Activated CD4-positive, alpha-beta memory T cell treated with anti-CD3 and anti-CD28 coated beads for 36 hours (primary cell): Measurements from ENCODE around the gene HAUS6. TPM values are rescaled to one million over a fixed set of nuclear protein-coding genes. Genes with fewer than 3 reads are reported as not detected.
"Not testable (repeated sequence)": the region's sequence is repeated elsewhere in the genome, so short reads cannot be mapped to it uniquely, and the experiment has no call there.

Source experiments
- CTCF ChIA-PET: fragments of 350-600 bp; sonication (Branson Sonifier 250); formaldehyde crosslinking; loops from one replicate; lab custom pipeline; 2021; ENCODE audit warnings: antibody characterized with exemption, inconsistent platforms; lab: Charles Lee
- POLR2A ChIA-PET: fragments of 350-600 bp; sonication (Branson Sonifier 250); formaldehyde crosslinking; loops from one replicate; lab custom pipeline; 2021; ENCODE audit warnings: antibody characterized with exemption; lab: Charles Lee
- DNase-seq: peaks from one replicate; pipeline ENCODE4 v3.0.0-alpha.2; 2020
- H3K27ac Mint-ChIP-seq: one replicate; pipeline ENCODE4 v1.8.0; 2021; ENCODE audit warnings: mixed read lengths
- H3K27me3 Mint-ChIP-seq: one replicate; pipeline ENCODE4 v1.8.0; 2021; ENCODE audit warnings: mixed read lengths
- H3K36me3 Mint-ChIP-seq: one replicate; pipeline ENCODE4 v1.8.0; 2021; ENCODE audit warnings: mixed read lengths
- H3K4me1 Mint-ChIP-seq: one replicate; pipeline ENCODE4 v1.8.0; 2021; ENCODE audit warnings: low read depth, mixed read lengths
- H3K4me3 Mint-ChIP-seq: one replicate; pipeline ENCODE4 v1.8.0; 2021; ENCODE audit warnings: mild to moderate bottlenecking, mixed read lengths
- H3K9me3 Mint-ChIP-seq: one replicate; pipeline ENCODE4 v1.8.0; 2021; ENCODE audit warnings: mixed read lengths
- intact Hi-C: fragments of 100-400 bp; cut with micrococcal nuclease; formaldehyde crosslinking; loops from one replicate; pipeline ENCODE4 v1.15.1; 2023
- total RNA-seq, 2 experiments: library from RNA; stranded (reverse); gene quantifications; one replicate each; pipeline ENCODE4 v1.2.3, GENCODE V29; 2021

HAUS6 gene
- total RNA-seq, 2 experiments from 2014 or later, result 28.7 to 29.8 TPM

- H3K36me3 Mint-ChIP-seq, result no peaks in the 10 kb centered on the region
- POLR2A ChIA-PET, result no interaction called here
- no peak overlapping the region for H3K4me3 Mint-ChIP-seq
- H3K4me1 Mint-ChIP-seq, result peaks cover 8% of the 10 kb centered on the region
- intact Hi-C loops, result loop anchor here (2.0 to 5.0 kb wide), 2 partner anchors 586 to 1217 kb away; no protein-coding TSS in a partner anchor
- peaks cover 14% of the 10 kb centered on the region for H3K27me3 Mint-ChIP-seq
- DNase-seq, result peak; percentile 25
- H3K9me3 Mint-ChIP-seq, result no peaks in the 10 kb centered on the region
- CTCF ChIA-PET, result interaction anchor here (0.7 to 4.0 kb wide), 16 partner anchors 8 to 774 kb away, joined by 3 to 24 read pairs (median 4); partner anchors contain the start of gene RRAGA
- no peak overlapping the region for H3K27ac Mint-ChIP-seq
These were observed 73.8 kb downstream of the HAUS6 start for GRCh38 chr9:19028835-19029451.

- DNase-seq, result no peak
- no peaks in the 10 kb centered on the region for H3K36me3 Mint-ChIP-seq
- ChIA-PET CTCF (interaction anchor here (0.6 to 4.0 kb wide), 7 partner anchors 9 to 773 kb away, joined by 3 to 24 read pairs (median 6); partner anchors contain the start of gene RRAGA), POLR2A (no interaction called here)
- peaks cover 14% of the 10 kb centered on the region for H3K27me3 Mint-ChIP-seq
- no peaks in the 10 kb centered on the region for H3K9me3 Mint-ChIP-seq
- peaks cover 8% of the 10 kb centered on the region for H3K4me1 Mint-ChIP-seq
- H3K4me3 Mint-ChIP-seq, result no peak overlapping the region
- intact Hi-C loops, result loop anchor here (2.0 to 5.0 kb wide), 2 partner anchors 585 to 1216 kb away; no protein-coding TSS in a partner anchor
- no peak overlapping the region for H3K27ac Mint-ChIP-seq
These were observed 74.9 kb downstream of the HAUS6 start for GRCh38 chr9:19027825-19028224.

- no peak overlapping the region for H3K27ac Mint-ChIP-seq
- H3K36me3 Mint-ChIP-seq, result peaks cover 1% of the 10 kb centered on the region
- POLR2A ChIA-PET, result no interaction called here
- H3K27me3 Mint-ChIP-seq, result peaks cover 14% of the 10 kb centered on the region
- H3K4me3 Mint-ChIP-seq, result no peak overlapping the region
- peaks cover 10% of the 10 kb centered on the region for H3K4me1 Mint-ChIP-seq
- CTCF ChIA-PET, result interaction anchor here (0.9 to 4.0 kb wide), 4 partner anchors 11 to 1215 kb away, joined by 3 to 24 read pairs (median 4); no protein-coding TSS in a partner anchor
- intact Hi-C loops, result loop anchor here (5.0 kb wide), 1 partner anchor 1214 kb away; no protein-coding TSS in a partner anchor
- DNase-seq, result peak; percentile 33
- H3K9me3 Mint-ChIP-seq, result peaks cover 2% of the 10 kb centered on the region
These were observed 76.3 kb downstream of the HAUS6 start for GRCh38 chr9:19026375-19026774.

- Mint-ChIP-seq H3K4me1 (peaks cover 10% of the 10 kb centered on the region), H3K9me3 (peaks cover 2% of the 10 kb centered on the region), H3K27me3 (peaks cover 15% of the 10 kb centered on the region), H3K36me3 (peaks cover 1% of the 10 kb centered on the region), H3K27ac (no peak overlapping the region), H3K4me3 (no peak overlapping the region)
- ChIA-PET POLR2A (no interaction called here), CTCF (interaction anchor here (0.7 kb wide), 1 partner anchor 216 kb away, joined by 3 read pairs; no protein-coding TSS in a partner anchor)
- no peak for DNase-seq
- intact Hi-C loops, result no loop called here
These were observed 79.6 kb downstream of the HAUS6 start for GRCh38 chr9:19023078-19023477.

DNA sequence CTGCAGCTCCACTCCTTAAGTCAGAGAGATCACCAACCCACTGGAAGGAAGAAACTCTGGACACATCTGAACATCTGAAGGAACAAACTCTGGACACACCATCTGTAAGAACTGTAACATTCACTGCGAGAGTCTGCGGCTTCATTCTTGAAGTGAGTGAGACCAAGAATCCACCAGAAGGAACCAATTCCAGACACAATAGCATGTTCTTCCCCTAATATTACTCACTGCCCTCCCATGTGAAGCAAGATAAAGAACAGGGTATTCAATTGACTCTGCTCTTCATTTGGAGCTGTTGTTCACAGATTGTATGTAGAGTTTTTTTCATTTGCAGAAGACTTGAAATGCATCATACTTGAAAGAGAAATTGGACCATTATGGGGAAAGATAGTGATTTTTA, 80.5 kb downstream of the HAUS6 start:
- no peak for DNase-seq
- no peak overlapping the region for H3K27ac Mint-ChIP-seq
- peaks cover 2% of the 10 kb centered on the region for H3K9me3 Mint-ChIP-seq
- peaks cover 10% of the 10 kb centered on the region for H3K4me1 Mint-ChIP-seq
- peaks cover 15% of the 10 kb centered on the region for H3K27me3 Mint-ChIP-seq
- CTCF ChIA-PET, result no interaction called here
- intact Hi-C loops, result no loop called here
- POLR2A ChIA-PET, result no interaction called here
- H3K4me3 Mint-ChIP-seq, result no peak overlapping the region
- peaks cover 1% of the 10 kb centered on the region for H3K36me3 Mint-ChIP-seq

DNA sequence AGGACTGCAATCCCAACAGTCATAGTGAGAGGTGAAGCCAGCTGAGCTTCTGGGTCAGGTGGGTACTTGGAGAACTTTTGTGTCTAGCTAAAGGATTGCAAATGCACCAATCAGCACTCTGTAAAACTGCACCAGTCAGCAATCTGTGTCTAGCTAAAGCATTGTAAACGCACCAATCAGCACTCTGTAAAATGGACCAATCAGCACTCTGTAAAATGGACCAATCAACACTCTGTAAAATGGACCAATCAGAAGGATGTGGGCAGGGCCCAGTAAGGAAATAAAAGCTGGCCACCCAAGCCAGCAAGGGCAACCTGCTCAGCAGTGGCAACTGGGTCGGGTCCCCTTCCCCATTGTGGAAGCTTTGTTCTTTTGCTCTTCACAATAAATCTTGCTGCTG, 81.1 kb downstream of the HAUS6 start:
- H3K27ac Mint-ChIP-seq, H3K9me3 Mint-ChIP-seq, H3K4me3 Mint-ChIP-seq, H3K36me3 Mint-ChIP-seq, H3K4me1 Mint-ChIP-seq, POLR2A ChIA-PET, intact Hi-C loops, DNase-seq: not testable (repeated sequence)
- CTCF ChIA-PET, result interaction anchor here (0.7 kb wide), 1 partner anchor 12 kb away, joined by 3 read pairs; no protein-coding TSS in a partner anchor
- peaks cover 13% of the 10 kb centered on the region for H3K27me3 Mint-ChIP-seq

DNA sequence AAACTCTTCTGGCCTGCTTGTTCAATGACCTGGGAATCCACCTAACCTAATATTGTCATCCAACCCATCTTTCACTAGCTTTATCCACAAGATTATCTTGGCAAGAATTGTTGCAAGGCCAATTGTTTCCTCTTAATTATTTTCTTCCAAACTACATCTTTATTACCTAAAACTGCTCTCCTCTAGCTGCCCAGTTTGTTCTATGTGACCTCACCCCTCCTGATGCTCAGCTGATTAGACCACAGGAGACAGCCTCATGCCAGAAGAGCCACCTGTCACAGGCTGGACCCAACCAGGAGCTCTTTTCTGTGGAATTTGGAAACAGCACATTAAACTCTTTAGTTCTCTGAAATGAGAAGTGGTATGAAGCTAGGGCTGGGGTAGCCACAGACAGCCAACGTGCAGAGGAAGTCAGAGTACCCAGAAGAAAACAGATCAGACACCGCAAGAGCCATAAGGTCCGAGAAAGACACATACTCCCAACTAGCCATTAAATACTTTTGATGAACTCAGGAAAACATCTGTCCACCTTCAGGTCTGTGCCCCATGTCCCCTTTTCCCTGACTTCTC, 81.7 kb downstream of the HAUS6 start:
- CTCF ChIA-PET, result interaction anchor here (0.6 to 1.1 kb wide), 3 partner anchors 8 to 65 kb away, joined by 3 to 5 read pairs (median 4); no protein-coding TSS in a partner anchor
- Mint-ChIP-seq H3K27me3 (peaks cover 11% of the 10 kb centered on the region), H3K27ac (no peak overlapping the region), H3K36me3 (peaks cover 1% of the 10 kb centered on the region), H3K4me1 (peaks cover 3% of the 10 kb centered on the region), H3K9me3 (peaks cover 2% of the 10 kb centered on the region), H3K4me3 (no peak overlapping the region)
- POLR2A ChIA-PET, result interaction anchor here (0.7 kb wide), 1 partner anchor 24 kb away, joined by 3 read pairs; no protein-coding TSS in a partner anchor
- DNase-seq, result no peak
- intact Hi-C loops, result no loop called here

GRCh38 chr9:19018201-19018600, 84.5 kb downstream of the HAUS6 start:
- Mint-ChIP-seq H3K27me3 (peaks cover 6% of the 10 kb centered on the region), H3K4me3 (no peak overlapping the region), H3K9me3 (peaks cover 2% of the 10 kb centered on the region), H3K27ac (no peak overlapping the region), H3K36me3 (peaks cover 1% of the 10 kb centered on the region), H3K4me1 (peaks cover 3% of the 10 kb centered on the region)
- no peak for DNase-seq
- ChIA-PET CTCF (interaction anchor here (1.3 to 1.7 kb wide), 2 partner anchors 10 to 156 kb away, joined by 3 to 7 read pairs; no protein-coding TSS in a partner anchor), POLR2A (no interaction called here)
- intact Hi-C loops, result no loop called here

- H3K9me3 Mint-ChIP-seq, result no peaks in the 10 kb centered on the region
- H3K4me3 Mint-ChIP-seq, result no peak overlapping the region
- no peaks in the 10 kb centered on the region for H3K4me1 Mint-ChIP-seq
- intact Hi-C loops, result no loop called here
- no peaks in the 10 kb centered on the region for H3K36me3 Mint-ChIP-seq
- H3K27me3 Mint-ChIP-seq, result no peaks in the 10 kb centered on the region
- ChIA-PET CTCF (interaction anchor here (1.1 kb wide), 1 partner anchor 12 kb away, joined by 3 read pairs; no protein-coding TSS in a partner anchor), POLR2A (no interaction called here)
- H3K27ac Mint-ChIP-seq, result no peak overlapping the region
- no peak for DNase-seq
These were observed 93.2 kb downstream of the HAUS6 start for GRCh38 chr9:19009391-19009965.

Other genes starting within 250 kb of the HAUS6 start
- gene SAXO1, start 69.7 kb downstream of the HAUS6 start, total RNA-seq, result under 1 TPM in 1 of 2 experiments, not detected in 1; 0.31 TPM
- 10 to 100 TPM; 43.8 to 45.5 TPM for gene RRAGA, start 53.5 kb downstream of the HAUS6 start, total RNA-seq
- gene PLIN2, start 24.6 kb upstream of the HAUS6 start, total RNA-seq, result 10 to 100 TPM; 52.9 to 54.2 TPM
- 10 to 100 TPM; 17.8 to 20.2 TPM for gene DENND4C, start 127.8 kb upstream of the HAUS6 start, total RNA-seq